T-helper 1 cell treated with Interleukin-12 subunit alpha and Interleukin-12 subunit beta and Interleukin-4 antibody, amounts not matched to agents 30 ng/mL and 1 ng/mL, for 36 hours (primary cell): ENCODE results near the gene SKP1. TPM values are rescaled to one million over a fixed set of nuclear protein-coding genes. Genes with fewer than 3 reads are reported as not detected.
"Not testable (repeated sequence)": the region's sequence is repeated elsewhere in the genome, so short reads cannot be mapped to it uniquely, and the experiment has no call there.

Experiments
- intact Hi-C: fragments of 100-400 bp; cut with micrococcal nuclease; formaldehyde crosslinking; loops from one replicate; pipeline ENCODE4 v1.15.1; 2024
- total RNA-seq: library from RNA; stranded (reverse); gene quantifications from 2 replicates; pipeline ENCODE4 v1.2.3, GENCODE V29; 2022

The SKP1 gene
- total RNA-seq, 1 donor from 2014 or later = 229 TPM

DNA sequence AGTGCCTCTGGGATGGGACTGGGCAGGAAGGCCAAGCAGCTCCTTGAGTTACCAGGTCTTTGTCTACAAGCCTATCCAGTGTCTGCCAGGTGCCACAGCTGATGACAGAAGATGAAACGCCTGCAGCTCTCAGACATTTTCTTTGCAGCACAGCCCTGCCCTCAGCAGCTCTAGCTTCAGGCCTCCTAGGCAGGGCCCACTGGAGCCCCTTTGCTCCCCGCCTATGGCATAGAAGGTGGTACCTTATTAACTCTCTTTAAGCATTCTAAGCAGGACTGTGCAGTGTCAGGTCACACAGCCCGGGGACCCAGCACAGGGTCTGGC is 1.3 kb upstream of the SKP1 start:
- intact Hi-C loops = loop anchor here (5.0 kb wide), 1 partner anchor 454 kb away; the partner anchor contains the start of gene SAR1B

DNA sequence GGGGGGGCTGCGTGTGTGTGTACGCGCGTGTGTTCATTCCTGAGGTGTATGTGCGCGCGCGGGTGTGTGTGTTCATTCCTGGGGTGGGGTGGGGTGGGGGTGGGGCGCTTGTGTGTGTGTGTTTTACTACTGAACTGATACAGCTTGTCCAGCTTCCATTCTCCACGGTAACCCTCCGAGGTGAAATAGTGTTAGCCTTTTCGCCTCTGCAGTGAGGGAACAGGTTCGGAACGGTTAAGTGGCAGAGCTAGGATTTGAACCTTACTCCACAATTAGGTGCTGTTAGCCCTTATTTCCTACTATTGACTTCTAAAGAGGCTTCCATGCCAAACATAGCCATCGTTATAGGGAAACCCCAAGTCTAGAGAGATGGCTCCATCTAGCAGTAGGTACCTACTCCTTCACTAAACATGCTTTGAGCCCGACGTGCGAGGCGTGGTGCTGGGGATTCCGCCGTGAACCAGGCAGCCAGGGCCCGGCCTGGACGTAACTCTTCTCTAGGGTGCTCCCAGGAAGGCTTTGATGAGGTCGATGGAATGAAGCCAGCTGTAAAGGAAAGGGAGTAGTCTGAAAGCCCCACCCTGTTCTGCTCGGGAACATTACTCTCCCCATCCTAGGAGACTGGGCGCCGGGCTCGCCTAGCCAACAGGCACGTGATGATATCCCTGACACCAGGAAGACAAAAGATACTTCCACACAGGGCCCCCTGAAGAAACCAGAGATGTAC is 782 bp upstream of the SKP1 start:
- intact Hi-C loops = loop anchor here (1.0 to 5.0 kb wide), 8 partner anchors 173 to 695 kb away; partner anchors contain the start of genes CDKL3, CDKN2AIPNL, DDX46 and SAR1B

DNA sequence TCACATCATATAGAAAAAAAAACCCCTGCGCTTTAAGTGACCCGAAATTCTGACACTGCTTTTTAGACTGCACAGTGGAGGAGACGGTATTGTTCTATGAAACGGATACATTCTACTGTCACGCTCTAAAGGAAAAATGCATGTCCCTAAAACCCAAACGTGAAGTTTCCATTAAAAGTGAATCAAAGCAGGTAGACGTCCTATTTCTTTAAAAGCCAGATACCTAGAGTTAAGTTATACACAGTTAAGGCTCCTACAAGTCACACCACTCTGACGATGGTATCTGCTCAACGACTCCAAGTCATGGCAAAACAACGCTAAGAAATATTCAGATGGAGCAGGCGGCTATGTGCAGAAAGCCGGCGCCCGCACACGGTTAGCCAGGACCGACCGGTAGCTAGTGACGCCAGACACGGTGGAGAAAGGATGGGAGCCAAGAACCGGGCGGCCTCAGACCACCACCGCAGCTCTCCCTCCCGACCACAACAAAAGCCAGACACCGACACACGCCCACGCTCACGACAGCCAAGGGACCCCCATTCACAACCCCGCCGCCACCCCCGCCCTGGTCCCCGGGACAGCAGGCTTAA is 734 bp downstream of the SKP1 start:
- intact Hi-C loops = loop anchor here (1.0 to 5.0 kb wide), 14 partner anchors 8 to 729 kb away; partner anchors contain the start of genes C5orf15, CAMLG, CDKN2AIPNL and DDX46

DNA sequence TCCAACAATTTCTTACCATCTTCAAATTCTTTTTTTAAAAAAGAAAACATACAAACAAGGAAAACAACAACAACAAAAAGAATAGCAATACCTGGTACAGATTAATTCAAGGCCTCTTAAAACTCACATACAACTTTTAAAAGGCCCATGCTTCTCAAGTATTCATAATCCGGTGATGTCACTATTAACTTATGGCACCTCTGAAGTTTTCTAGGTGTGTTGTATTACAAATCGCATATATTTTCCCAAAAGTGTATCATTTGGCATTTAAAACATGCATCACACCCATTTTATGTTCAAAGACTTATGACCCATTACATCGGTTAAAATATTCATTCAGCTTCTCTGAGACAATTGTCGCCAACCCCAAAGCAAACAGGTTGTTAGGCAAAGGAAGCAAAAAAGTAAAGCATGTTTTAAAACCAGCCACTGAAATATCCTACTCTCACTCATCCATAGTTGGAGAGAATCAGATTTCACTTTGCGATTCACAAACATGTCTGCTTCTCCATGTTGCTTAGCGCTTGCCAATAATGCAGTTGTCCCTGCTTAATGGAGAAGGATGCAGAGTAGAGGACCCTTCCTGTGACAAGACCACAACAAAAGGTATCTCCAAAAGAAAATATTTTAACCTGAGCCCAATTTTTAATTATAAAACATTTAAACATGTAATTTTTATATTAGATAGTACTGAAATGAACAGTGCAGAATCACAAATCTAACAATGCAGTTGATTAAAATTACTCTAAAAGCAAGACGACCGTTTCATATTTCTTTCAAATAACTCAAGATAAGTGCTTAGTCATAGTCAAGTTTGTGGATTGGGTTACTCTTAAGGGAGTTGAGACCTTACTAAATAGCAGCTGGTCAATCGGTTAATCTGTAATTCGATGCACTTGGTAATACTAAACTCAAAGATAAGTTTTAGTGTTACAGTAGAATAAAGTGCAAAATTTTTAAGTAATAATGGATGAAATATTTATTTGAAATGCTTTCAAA is 1.6 kb downstream of the SKP1 start:
- intact Hi-C loops = loop anchor here (2.0 to 5.0 kb wide), 2 partner anchors 20 to 457 kb away; partner anchors contain the start of gene SAR1B

DNA sequence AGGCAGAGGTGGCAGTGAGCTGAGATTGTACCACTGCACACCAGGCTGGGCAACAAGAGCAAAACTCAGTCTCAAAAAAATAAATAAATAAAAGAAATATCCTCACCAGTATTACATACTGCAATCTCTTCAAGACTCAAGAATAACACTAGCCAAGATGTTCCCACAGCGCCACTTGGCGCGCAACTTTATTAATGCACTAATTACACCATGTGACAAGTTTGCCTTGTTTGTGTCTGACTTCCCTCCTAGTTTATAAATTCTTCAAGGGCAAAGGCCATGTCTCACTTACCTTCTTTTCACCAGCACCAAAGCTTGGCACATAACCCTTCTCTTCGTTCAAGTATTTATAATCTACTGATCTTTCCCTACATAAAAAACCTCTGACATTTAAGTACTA is 4.8 kb downstream of the SKP1 start:
- intact Hi-C loops = no loop called here

DNA sequence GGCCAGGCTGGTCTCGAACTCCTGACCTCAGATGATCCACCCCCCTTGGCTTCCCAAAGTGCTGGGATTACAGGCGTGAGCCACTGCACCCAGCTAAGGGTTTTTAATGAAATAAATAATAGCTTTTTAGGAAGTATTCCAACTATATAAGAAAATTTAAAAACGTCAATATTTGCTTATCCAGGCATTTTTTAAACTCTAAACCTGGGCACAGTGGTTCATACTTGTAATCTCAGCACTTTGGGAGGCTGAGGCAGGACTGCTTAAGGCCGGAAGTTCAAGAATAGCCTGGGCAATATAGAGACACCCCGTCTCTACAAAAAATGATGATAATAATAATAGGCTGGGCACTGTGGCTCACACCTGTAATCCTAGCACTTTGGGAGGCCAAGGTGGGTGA is 14.2 kb downstream of the SKP1 start:
- intact Hi-C loops = no loop called here

DNA sequence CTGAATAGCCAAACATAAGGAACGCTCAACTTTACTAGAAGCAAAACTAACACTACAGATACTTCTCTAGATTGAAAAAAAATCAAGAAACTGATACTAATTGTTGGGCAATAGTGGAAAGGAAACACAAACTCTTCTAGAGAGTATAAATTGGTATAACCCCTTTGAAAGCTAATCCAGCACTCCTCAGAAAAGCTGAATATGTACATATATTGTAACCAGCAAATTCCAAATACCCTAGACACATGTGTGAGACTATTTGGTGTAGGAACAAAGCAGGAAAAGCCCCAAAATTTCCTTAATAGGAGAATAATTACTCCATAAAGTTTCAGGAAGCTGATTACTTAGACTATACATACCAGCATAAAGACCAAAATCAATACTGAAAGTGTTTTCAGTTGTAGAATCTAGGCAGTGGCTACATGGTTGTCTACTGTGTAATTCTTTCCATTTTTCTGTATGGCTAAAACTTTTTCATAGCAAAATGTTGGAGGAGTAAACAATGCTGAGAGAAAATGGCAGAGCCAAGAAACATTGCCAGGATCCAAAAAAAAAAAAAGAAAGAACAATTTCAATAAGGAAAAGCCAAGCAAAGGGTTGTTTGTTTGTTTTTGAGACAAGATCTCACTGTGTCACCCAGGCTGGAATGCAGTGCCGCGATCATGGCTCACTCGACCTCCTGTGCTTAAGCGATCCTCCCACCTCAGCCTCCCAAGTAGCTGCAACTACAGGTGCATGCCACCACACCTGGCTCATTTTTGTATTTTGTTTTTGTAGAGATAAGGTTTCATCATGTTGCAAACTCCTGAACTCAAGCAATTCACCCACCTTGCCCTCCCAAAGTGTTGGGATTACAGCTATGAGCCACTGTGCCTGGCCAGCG is 15.0 kb downstream of the SKP1 start:
- intact Hi-C loops = no loop called here

DNA sequence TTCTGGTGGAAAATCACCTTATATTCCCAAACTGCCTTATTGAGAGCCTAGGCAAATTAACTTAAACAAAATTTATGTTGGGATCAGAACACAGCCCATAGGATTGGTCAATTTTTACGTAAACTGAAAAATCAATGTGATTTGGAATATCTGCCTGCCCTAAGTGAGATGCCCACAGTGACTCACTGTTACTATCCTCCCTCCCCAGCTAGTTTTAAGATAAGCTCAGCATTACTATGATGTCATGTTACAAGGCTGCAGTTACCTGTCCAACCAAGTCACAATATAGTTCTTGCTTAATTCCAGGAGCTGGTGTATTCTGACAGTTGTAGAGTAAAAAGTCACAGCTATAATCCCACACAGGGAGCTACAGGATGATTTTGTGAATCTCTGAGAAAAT is 23.1 kb downstream of the SKP1 start:
- intact Hi-C loops = loop anchor here (2.0 kb wide), 1 partner anchor 21 kb away; no protein-coding TSS in a partner anchor

DNA sequence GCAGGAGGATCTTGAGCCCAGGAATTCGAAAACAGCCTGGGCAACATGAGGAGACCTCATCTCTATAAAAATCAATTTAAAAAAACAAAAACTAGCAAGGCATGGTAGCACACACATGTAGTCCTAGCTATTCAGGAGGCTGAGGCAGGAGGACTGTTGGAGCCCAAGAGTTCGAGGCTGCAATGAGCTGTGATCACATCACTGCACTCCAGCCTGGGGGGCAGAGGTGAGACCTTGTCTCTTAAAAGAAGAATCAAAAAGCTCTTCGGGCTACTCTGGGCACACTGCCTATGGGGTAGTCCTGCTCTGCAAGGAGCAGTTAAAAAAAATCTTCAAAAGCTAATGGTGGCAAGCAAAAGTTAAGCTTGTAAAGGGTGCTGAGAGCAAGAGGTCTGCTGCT is 23.5 kb downstream of the SKP1 start:
- intact Hi-C loops = no loop called here

DNA sequence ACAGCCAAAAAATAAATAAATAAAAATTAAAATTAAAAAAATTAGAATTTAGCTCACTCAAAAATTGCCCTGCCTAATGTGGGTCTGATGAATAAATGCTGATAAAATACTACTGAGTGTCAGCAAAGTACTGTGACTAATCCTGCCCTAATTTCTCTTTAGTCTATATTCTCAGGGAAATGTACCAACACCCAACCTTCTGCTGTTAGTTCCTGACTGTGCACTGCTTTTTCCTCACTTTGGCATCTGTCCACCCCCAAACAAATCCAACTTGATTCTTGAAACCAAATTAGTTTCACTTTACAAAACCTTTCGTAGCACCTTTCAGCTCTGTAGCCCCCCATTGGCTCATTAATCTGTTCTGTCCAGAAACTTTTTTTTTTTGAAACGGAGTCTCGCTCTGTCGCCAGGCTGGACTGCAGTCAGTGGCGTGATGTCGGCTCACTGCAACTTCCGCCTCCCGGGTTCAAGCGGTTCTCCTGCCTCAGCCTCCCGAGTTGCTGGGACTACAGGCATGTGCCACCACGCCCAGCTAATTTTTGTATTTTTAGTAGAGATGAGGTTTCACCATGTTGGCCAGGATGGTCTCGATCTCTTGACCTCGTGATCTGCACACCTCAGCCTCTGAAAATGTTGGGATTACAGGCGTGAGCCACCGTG is 24.4 kb downstream of the SKP1 start:
- intact Hi-C loops = not testable (repeated sequence)

DNA sequence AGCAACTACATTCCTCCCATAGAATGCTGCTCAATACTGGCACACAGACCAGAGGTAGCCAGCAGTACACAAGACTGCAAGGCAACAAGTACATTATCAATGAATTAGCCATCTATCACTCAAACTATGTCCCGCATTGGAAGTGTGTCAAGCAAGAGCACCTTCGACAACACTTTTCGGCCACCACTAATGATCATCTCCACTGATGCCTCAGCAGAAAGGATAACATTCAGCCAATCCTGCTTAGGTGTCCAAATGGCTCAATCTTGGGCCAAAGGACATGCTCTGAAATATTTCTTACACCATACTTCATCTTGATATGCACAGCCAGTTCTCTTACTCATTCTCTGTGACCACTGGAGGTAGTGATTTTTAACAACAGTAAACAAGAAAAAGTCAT is 25.0 kb downstream of the SKP1 start:
- intact Hi-C loops = no loop called here

DNA sequence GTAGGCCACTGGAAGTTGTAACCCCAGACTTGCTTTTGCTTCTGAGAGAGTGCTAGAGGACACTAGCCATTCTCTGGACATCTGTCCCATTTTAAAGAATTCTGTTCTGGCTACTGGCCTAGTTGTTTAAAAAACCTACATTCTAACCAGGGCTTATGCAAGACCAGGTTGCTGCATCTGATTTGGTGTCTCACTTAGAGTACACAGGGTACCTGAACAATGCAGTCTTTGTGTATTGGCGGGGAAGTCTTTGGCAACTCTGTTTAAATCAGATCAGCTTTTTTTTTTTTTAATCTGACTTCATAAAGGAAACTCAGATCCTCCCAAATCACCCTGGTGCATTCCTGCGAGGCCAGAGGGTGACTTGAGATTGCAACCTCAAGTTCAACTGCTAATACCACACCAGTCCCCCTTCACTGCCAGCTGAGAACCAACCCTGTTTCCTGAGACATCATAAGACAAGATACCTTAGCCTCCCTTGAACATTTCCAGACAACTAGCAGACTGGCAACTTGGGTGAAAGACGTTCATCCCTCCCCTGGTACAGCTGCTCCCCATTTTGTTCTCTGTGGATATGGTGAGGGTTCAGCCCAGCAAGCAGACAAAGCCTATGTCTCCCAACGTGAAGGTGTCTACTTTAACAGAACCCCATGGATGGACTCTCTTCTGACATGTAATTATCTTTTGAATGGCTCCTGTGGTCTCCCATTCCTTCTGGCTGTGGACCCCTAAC is 27.0 kb downstream of the SKP1 start:
- intact Hi-C loops = no loop called here

DNA sequence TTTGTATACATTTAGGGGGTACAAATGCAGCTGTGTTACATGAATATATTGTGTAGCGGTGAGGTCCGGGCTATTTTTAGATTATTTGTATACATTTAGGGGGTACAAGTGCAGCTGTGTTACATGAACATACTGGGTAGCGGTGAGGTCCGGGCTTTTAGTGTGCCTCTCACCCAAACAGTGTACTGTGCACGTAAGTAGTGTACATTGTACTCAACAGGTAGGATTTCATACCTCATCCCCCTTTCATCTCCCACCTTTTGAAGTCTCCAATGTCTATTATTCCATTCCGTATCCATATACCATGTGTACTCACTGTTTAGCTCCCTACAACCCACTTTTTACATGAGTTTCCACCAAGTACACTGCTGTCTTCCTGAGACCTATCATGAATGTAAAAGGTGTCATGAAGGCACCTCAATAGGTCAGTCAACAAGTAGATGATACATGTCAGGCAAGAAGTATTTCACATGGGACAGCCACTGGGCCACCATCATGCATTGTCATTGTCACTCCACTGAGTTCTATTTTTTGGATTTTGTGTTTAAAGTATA is 27.7 kb downstream of the SKP1 start:
- intact Hi-C loops = no loop called here

DNA sequence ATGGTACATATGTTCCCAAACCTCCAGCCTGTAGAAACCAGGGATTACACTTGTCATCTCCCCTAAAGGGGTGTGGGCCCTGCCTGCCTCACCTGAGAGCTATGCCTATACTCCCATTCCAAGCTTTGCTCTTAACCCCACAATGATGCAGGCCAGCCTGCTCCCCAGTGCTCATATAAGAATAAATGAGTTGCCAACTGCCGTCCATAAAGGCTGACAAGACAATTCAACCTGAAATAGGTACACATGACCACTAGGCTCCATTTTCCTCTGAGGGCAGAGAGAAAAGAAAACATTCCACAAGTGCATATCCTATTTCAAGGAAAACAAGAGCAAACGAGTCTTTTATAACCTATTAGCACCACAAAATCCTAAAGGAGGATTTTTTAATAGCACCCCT is 28.4 kb downstream of the SKP1 start:
- intact Hi-C loops = no loop called here

DNA sequence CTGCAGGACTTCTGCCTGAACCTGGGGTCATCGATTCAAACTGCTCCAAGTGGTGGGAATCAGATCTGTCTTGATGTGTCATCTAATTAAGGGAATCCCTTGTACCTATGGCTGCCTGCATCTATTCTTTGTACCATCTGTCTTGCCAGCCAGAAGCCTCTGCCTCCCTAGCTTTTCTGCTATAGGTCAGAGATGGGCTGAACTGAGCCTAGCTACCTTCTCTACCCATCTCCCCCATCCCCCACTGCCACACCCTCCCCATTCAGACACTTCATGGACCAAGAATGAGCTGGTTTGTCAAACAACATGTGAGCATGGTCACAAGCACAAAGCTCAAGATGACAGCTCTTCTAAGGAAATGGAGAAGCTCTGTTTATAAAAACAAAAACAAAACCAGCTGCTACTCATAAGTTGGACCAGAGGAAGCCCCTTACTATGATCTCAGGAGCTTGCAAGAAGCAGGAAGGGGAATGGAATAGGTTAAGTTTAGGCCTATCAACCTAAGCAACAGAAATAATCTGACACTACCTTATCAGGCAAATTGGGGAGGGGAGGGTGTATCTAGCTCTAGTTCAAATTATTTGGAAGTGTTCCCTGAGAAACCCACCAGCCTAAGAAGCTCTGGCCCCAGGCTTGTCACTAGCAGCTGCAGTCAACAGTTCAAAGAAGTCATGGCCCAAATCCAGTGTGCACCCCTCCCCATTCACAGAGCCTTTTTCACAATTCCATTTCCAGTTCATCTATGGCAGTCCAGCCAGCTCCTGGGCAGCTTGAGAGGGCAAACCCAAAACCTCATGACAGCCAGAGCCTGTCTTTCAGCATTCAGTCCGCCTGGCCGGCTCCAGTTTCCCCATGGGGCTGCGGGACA is 29.9 kb downstream of the SKP1 start:
- intact Hi-C loops = loop anchor here (1.0 kb wide), 1 partner anchor 15 kb away; no protein-coding TSS in a partner anchor

DNA sequence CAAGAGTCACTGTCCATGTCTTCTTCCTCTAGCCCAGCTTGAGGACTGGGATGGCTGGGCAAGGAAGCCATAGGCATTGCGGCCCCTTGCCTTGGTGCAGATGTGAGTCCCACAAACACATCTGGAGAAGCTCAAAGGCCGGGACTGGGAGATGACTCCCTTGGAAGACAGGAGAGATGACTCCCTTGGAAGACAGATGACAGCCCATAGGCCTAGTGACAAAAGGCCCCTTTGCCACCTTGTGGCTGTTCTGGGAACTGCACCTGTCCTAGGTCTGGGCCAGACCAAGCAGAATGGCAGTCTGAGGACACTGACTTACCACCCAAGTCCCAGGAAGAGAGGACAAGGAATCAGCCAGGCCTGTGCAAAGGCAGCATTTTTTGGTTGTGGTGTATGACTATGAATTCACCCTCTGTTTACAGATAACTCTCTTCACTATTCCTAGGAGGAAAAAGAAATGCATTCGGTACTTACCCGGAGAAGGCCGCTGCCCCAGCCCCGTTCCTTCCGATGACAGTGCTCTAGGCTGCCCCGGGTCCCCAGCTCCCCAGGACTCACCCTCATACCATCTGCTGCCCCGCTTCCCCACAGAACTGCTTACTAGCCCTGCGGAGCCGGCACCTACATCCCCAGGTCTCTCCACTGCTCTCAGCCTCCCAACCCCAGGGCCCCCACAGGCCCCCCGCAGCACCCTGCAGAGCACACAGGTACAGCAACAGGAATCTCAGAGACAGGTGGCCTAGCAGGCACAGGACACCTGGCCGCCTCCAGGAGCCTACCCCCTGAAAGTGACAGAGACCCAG is 30.8 kb downstream of the SKP1 start:
- intact Hi-C loops = loop anchor here (1.0 kb wide), 2 partner anchors 14 to 107 kb away; no protein-coding TSS in a partner anchor
